PFSK-1 (cell line): ENCODE measurements around the gene KIF12.

Experiments
- FOXP2 ChIP-seq: optimal IDR thresholded peaks from 2 replicates; pipeline ENCODE3; 2011; ENCODE audit warnings: borderline replicate concordance, control low read depth, inconsistent platforms; ENCODE audit not compliant: insufficient read depth; ENCODE audit errors: extremely low read length, extremely low read depth
- POLR2AphosphoS5 ChIP-seq: IDR thresholded peaks from 2 replicates; pipeline ENCODE4 v1.6.1; 2012; ENCODE audit warnings: low read depth, mild to moderate bottlenecking, control low read depth, low read length, moderate library complexity
- SIN3A ChIP-seq: IDR thresholded peaks from 2 replicates; pipeline ENCODE4 v1.6.1; 2012; ENCODE audit warnings: mild to moderate bottlenecking, low read length, moderate library complexity, borderline replicate concordance; ENCODE audit not compliant: insufficient read depth
- TAF1 ChIP-seq: IDR thresholded peaks from 2 replicates; pipeline ENCODE4 v1.6.1; 2012; ENCODE audit warnings: low read length, control low read depth, borderline replicate concordance; ENCODE audit not compliant: insufficient read depth
- TF ChIP-seq, protein P1 (sequence below), 2 experiments: IDR thresholded peaks; 2 replicates each; pipeline versions ENCODE4 v1.6.1 to v1.8.0; 2011 to 2012; ENCODE audit warnings: low read depth in 2 of 2, low read length in 2 of 2, control low read depth in 1 of 2, inconsistent platforms in 1 of 2, mild to moderate bottlenecking in 1 of 2, moderate library complexity in 1 of 2; ENCODE audit not compliant: insufficient read depth in 1 of 2

KIF12 gene

DNA sequence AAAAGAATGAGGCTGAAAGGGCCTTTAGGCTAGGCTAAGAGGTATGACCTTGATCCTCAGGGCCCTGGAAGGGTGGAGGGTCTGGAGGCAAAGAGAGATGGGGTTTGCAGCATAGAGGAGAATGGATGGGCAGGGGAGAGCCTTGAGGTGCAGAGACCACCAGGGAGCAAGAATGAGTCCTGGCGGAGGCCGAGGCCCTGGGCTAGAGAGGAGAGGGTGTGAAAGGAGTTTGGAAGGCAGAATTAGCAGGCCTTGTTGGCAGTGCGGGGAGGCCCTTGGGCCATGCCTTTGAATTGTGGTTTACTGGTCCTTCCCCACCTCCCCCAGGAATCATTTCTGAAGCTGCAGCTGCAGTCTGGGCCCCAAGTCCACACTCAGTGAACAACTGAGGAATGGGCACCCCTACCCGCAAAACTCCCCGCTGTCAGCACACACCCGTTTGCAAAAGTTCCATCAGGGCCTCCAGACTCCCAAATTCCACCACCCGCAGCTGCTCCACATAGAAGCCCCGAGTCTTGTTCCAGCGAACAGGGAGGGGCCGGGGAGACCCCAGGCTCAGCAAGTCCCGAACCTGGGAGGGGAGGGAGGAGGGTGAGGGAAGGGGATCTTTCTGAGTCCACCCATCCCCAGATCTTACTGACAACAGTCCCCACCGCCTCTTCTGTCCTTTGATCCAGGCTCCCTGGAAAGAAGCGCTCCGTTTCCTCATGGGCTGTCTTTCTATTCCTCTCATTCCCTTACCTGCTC lies 2.1 kb downstream of the KIF12 start:
- TF ChIP-seq, protein P1, sequence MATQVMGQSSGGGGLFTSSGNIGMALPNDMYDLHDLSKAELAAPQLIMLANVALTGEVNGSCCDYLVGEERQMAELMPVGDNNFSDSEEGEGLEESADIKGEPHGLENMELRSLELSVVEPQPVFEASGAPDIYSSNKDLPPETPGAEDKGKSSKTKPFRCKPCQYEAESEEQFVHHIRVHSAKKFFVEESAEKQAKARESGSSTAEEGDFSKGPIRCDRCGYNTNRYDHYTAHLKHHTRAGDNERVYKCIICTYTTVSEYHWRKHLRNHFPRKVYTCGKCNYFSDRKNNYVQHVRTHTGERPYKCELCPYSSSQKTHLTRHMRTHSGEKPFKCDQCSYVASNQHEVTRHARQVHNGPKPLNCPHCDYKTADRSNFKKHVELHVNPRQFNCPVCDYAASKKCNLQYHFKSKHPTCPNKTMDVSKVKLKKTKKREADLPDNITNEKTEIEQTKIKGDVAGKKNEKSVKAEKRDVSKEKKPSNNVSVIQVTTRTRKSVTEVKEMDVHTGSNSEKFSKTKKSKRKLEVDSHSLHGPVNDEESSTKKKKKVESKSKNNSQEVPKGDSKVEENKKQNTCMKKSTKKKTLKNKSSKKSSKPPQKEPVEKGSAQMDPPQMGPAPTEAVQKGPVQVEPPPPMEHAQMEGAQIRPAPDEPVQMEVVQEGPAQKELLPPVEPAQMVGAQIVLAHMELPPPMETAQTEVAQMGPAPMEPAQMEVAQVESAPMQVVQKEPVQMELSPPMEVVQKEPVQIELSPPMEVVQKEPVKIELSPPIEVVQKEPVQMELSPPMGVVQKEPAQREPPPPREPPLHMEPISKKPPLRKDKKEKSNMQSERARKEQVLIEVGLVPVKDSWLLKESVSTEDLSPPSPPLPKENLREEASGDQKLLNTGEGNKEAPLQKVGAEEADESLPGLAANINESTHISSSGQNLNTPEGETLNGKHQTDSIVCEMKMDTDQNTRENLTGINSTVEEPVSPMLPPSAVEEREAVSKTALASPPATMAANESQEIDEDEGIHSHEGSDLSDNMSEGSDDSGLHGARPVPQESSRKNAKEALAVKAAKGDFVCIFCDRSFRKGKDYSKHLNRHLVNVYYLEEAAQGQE (IDR thresholded peaks at IDR 0.05; ENCODE audit: insufficient read depth in 1 of 2, low read depth in 2 of 2, low read length in 2 of 2), result no peak
- no peak for TF ChIP-seq SIN3A
- no peak for TF ChIP-seq POLR2AphosphoS5
- no peak for TF ChIP-seq FOXP2
- TF ChIP-seq TAF1, result no peak

DNA sequence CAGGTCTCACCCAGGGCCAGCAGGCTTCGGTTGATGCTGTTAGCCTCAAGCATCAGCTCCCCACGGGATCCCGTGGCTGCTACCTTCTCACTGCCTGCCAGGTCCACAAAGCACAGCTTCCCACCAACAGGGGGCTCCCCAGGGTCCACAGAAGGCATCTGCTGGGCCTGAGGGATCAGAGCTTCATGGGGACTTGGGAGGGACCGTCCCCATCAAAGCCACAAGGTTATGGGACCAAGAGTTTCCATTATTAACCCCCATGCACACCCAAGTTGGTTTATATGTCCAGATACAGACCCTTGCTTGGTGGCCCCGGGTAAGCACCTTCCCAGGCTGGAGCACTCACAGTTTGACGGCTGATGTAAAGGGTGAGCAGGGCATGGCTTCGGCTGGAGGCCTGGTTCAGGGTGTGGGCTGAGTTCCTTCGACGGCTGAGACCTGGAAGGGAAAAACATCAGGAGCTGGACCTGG lies 3.0 kb downstream of the KIF12 start:
- TF ChIP-seq FOXP2 (no peak), POLR2AphosphoS5 (no peak), SIN3A (no peak)
- TF ChIP-seq, protein P1 (IDR thresholded peaks at IDR 0.05; ENCODE audit: insufficient read depth in 1 of 2, low read depth in 2 of 2, low read length in 2 of 2), result no peak

DNA sequence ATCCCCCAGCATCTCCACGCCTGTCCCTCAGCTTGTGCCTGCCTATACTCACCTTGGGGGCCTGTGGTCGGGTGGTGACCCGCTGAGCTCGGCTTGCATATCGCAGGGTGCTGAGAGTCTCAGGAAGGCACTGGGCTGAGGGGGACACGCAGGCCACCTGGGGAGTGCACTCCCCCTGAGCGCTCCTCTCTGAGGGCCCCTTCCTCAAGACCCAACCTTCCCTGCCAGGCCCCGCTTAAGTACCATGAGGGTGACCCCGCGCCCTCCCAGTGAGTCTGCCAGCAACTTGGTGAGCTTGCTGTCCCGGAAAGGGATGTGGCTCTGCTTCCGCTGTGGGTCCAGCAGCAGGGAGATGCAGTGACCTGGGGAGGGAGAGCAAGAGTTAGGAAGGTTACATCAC lies 4.1 kb downstream of the KIF12 start:
- TF ChIP-seq TAF1 (no peak), SIN3A (no peak), FOXP2 (no peak), POLR2AphosphoS5 (no peak)
- TF ChIP-seq, protein P1 (IDR thresholded peaks at IDR 0.05; ENCODE audit: insufficient read depth in 1 of 2, low read depth in 2 of 2, low read length in 2 of 2), result no peak

DNA sequence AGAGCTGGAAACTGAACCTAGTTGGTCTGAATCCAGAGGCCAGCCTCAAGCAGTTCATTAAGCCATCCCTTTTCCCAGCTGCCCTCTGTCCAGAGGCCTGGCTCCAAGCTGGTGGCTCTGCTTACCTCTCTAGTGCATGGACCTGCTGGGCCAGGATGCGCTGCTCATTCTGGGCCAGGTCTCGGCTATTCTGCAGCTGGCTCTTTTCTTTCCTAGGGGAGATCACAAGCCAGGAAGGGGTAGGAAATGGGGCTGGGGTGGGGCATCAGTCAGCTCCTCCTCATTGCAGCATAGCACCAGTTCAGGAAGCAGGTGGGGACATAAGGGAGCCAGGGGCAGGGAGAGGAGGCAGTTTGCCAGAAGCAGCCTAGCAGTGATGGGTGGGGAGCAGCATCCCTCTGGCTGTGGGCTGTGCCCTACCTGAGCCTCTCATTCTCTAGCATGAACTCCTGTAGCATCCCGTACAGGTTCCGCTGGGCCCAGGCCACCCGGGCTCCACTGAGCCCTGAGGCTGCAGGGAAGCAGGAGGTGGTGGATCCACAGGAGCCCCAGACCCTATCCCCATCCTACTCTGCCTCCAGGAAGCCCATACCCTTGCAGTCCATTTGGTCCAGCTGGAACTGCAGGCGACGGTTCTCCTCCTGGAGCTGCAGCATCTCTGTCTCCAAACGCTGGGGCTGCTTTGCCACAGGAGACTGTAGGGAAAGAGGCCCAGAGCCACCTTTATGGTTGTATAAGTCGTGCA lies 5.2 kb downstream of the KIF12 start:
- TF ChIP-seq, protein P1 (IDR thresholded peaks at IDR 0.05; ENCODE audit: insufficient read depth in 1 of 2, low read depth in 2 of 2, low read length in 2 of 2), result no peak
- TF ChIP-seq TAF1 (no peak), POLR2AphosphoS5 (no peak), SIN3A (no peak), FOXP2 (no peak)

DNA sequence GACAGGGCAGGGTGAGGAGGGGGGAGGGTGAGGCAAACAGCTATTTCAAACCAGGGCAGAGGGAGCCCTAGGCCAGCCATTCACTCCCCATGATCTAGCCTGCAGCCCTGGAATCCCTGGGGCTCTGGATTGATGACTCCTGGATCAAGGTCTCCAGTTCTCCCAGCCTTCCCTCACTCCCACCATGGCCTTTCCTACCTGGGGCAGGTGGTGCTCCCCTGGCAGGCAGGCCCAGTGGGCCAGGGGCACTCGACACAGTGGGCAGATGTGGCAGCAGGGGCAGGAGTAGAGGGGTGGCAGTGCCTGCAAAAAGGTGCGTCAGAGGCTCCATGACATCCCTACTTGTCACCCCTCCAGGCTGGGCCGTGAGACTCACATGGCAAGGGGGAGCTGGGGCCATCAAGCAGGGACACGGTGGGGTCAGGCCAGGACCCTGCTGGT lies 6.0 kb downstream of the KIF12 start:
- TF ChIP-seq FOXP2, result no peak
- no peak for TF ChIP-seq POLR2AphosphoS5
- TF ChIP-seq, protein P1 (IDR thresholded peaks at IDR 0.05; ENCODE audit: insufficient read depth in 1 of 2, low read depth in 2 of 2, low read length in 2 of 2), result no peak
- no peak for TF ChIP-seq SIN3A
- TF ChIP-seq TAF1, result no peak
